Occipital lobe (tissue), 2 donors: Measurements from ENCODE around the gene GPR15. TPM values are rescaled to one million over a fixed set of nuclear protein-coding genes. Genes with fewer than 3 reads are reported as not detected.

Source experiments
- DNase-seq: peaks from one replicate; lab custom pipeline; 2025; lab: John Stamatoyannopoulos, UW
- total RNA-seq: library from RNA; depleted of rRNA; stranded (reverse); fragments of >200 nt; gene quantifications from one replicate; pipeline ENCODE4 v1.2.3, GENCODE V29; 2014

GPR15 gene
- total RNA-seq, 1 donor from 2014 or later = not detected

- no peak for DNase-seq
Measured at GRCh38 chr3:98529856-98530459, 1.8 kb upstream of the GPR15 start.

GRCh38 chr3:98530676-98531075 lies 1.1 kb upstream of the GPR15 start:
- no peak for DNase-seq

- DNase-seq = no peak
Measured at GRCh38 chr3:98532275-98532637, 478 bp downstream of the GPR15 start.

GRCh38 chr3:98532709-98533571 lies 1.2 kb downstream of the GPR15 start:
- DNase-seq = no peak

- no peak for DNase-seq
Measured at GRCh38 chr3:98534168-98534567, 2.4 kb downstream of the GPR15 start.

GRCh38 chr3:98534734-98535133 lies 3.0 kb downstream of the GPR15 start:
- no peak for DNase-seq

GRCh38 chr3:98536456-98537017 lies 4.8 kb downstream of the GPR15 start:
- DNase-seq = no peak

- no peak for DNase-seq
Measured at GRCh38 chr3:98540346-98540745, 8.6 kb downstream of the GPR15 start.

- DNase-seq = no peak
Measured at GRCh38 chr3:98541695-98542094, 9.9 kb downstream of the GPR15 start.

- no peak for DNase-seq
Measured at GRCh38 chr3:98542623-98543022, 10.8 kb downstream of the GPR15 start.

GRCh38 chr3:98545940-98546339 lies 14.2 kb downstream of the GPR15 start:
- DNase-seq = no peak

- no peak for DNase-seq
Measured at GRCh38 chr3:98548544-98548943, 16.8 kb downstream of the GPR15 start.

GRCh38 chr3:98550833-98551232 lies 19.1 kb downstream of the GPR15 start:
- no peak for DNase-seq

GRCh38 chr3:98551236-98551635 lies 19.5 kb downstream of the GPR15 start:
- DNase-seq = no peak

- no peak for DNase-seq
Measured at GRCh38 chr3:98551754-98552153, 20.0 kb downstream of the GPR15 start.

- DNase-seq = no peak
Measured at GRCh38 chr3:98552232-98553020, 20.6 kb downstream of the GPR15 start.

- DNase-seq = no peak
Measured at GRCh38 chr3:98553021-98553563, 21.3 kb downstream of the GPR15 start.

GRCh38 chr3:98553753-98554152 lies 22.0 kb downstream of the GPR15 start:
- DNase-seq = no peak

- DNase-seq = no peak
Measured at GRCh38 chr3:98554580-98554979, 22.8 kb downstream of the GPR15 start.

- no peak for DNase-seq
Measured at GRCh38 chr3:98555025-98555379, 23.2 kb downstream of the GPR15 start.

GRCh38 chr3:98556164-98557130 lies 24.7 kb downstream of the GPR15 start:
- DNase-seq = no peak
